GM12872 (cell line): Measurements from ENCODE around the gene EHD1.

Experiments used
- TF ChIP-seq, protein P1 (sequence below): IDR thresholded peaks from 3 replicates; pipeline ENCODE4 v1.5.1; 2011; ENCODE audit warnings: low read depth, mild to moderate bottlenecking, low read length, moderate library complexity; ENCODE audit not compliant: insufficient read depth

The EHD1 gene

DNA sequence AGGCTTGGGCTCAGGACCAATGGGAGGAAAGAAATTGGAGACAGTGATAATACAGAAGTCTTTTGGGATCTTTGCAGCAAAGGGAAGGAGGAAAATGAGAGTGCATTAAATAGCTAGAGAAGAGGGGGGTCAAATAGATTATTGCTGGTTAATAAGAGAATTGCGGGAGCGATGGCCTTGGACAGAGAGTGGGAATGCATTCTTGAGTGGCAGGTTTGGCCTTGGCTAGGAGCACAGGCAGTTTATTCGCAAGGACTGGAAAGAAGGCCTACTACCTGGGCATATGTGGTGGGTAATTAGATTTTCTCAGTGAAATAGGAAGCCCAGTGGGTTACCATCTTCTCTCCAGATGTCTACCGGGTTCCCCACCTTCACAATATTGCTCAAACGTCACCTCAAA, 64.6 kb downstream of the EHD1 start:
- TF ChIP-seq, protein P1, sequence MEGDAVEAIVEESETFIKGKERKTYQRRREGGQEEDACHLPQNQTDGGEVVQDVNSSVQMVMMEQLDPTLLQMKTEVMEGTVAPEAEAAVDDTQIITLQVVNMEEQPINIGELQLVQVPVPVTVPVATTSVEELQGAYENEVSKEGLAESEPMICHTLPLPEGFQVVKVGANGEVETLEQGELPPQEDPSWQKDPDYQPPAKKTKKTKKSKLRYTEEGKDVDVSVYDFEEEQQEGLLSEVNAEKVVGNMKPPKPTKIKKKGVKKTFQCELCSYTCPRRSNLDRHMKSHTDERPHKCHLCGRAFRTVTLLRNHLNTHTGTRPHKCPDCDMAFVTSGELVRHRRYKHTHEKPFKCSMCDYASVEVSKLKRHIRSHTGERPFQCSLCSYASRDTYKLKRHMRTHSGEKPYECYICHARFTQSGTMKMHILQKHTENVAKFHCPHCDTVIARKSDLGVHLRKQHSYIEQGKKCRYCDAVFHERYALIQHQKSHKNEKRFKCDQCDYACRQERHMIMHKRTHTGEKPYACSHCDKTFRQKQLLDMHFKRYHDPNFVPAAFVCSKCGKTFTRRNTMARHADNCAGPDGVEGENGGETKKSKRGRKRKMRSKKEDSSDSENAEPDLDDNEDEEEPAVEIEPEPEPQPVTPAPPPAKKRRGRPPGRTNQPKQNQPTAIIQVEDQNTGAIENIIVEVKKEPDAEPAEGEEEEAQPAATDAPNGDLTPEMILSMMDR, result no peak

DNA sequence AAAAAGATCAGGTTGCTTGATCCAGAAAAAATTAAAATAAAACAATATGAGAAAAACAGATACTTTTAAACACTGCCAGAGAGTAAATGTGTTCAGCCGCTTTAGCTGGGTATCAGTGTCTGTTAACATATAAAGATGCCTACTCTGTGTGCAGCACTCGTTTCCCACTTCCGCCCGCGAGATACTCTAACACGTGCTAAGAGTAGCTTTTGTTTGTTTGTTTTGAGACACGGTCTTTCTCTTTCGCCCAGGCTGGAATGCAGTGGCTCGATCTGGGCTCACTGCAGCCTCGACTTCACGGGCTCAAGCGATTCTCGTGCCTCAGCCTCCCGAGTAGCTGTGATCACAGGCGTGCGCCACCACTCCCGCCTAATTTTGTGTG, 67.5 kb downstream of the EHD1 start:
- TF ChIP-seq, protein P1, result no peak

DNA sequence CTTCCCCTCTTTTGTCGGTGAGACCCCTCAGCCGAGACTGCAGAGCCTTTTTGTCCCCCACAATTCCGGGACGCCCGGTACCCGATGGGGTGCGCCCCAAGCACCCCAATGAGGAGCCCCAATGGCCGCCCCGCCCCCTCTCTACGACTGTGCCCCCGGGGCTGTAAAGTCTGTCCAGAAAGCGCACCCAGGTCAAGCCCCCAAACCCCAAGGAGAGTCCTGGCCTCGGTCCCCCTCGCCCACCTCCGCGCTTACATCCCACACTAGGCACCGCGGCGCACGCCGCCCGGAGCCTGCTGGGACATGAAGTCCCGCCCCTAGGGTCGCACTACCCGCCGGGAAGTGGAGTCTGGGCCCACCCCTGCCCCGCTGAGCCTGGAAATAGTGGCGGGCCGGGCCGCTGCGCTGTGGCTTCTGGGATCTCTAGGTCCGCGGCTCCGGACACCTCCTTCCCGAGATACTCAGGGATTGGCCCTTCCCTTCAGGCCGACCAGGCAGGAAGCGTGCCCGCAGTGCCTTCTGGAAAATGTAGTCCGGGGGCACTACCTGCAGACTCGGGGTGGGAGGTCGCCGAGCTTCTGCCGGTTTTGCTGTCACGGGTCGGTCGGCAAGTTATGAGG, 68.0 kb downstream of the EHD1 start, which contains the start of gene MEN1:
Gene MEN1 (minus strand): TSS at position 281 of the 620 bp plus-strand sequence. CDS start 442 bp downstream, outside the sequence.
- TF ChIP-seq, protein P1, result no peak

DNA sequence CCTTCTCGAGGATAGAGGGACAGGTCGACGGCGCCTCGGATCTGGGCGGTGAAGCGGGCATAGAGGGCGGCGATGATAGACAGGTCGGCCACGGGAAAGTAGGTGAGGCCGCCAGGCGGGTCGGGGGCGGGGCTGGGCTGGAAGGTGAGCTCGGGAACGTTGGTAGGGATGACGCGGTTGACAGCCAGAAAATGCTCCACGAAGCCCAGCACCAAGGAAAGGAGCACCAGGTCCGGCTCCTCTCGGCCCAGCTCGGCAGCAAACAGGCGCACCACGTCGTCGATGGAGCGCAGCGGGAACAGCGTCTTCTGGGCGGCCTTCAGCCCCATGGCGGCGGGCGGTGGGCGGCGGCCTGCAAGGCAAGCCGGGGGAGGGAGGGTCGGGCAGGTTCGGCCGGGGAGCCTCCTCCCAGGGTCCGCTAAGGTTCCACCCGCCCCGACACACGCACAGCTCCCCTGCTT, 68.6 kb downstream of the EHD1 start:
- TF ChIP-seq, protein P1, result no peak

DNA sequence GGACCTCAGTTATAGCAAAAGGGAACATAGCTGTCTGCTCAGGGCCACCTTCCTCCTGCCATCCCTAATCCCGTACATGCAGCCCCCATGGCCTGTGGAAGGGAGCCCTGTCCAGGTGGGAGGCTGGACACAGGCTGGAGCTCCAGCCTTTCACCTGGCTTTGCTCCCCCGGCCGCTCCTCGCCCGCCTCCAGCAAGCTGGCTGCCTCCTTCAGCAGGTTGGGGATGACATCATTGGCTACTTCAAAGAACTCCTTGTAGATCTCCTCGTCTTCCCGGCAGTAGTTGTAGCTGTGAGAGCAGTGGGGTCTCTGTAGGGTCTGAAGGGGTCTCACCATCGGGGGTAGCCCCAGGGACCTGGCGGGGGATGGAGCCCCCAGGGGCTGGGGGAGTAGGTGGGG, 72.9 kb downstream of the EHD1 start:
- TF ChIP-seq, protein P1, result no peak

DNA sequence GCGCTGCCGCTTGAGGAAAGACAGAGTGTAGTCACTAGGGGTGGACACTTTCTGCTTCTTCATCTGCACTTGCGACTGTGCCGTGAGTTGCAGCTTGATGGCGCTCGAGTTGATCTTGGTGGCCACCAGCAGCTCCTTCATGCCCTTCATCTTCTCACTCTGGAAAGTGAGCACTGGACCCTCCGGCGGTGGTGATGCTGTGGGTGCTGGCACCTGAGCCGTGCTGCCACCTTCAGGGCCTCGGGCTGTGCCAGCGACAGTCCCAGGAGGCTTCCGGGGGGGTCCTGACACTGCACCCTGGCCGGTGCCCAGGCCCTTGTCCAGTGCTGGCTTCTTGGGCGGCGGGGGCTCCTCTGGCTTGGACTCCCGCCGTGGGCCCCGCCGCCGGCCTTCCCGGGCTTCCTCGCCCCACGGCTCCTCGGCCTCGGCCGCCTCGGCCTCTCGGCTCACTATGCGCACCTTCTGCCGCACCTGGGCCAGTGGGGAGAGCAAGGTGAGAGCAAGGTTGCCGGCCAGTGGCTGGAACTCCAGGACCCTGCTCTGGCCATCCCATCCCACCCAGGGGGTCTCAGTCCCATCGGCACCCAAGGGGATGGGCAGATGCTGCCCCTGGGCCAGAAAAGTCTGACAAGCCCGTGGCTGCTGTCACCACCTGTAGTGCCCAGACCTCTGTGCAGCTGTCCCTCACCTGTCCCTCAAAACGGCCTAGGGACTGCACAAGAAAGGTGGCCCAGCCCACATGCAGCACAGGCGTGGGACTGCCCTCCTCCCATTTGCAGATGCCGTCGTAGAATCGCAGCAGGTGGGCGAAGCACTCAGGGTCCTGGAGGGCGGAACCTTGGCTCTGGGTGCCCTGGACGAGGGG, 73.8 kb downstream of the EHD1 start:
- TF ChIP-seq, protein P1, result no peak

DNA sequence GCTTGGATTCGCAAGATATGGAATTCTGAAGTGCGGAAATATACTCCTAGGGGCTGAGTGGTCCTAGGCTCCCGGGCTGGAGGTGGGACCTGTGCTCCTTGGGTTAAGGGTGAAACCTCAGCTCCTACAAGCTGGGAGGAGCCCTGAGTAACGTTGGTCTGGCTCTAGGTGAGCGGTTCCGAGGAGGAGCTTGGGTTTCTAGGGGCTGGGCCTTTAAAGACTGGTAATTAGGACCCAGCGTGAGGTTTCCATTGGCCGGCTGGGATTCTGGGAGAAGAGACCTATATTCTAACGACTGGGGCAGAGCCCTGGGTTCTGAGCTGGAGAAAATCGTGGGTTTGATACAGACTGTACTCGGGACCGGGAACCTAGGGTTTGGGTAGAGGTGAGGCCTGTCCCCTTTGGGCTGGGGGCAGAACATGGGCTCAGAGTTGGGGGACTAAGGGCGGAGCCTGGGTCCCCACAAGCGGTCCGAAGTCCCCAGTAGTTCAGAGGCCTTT, 74.5 kb downstream of the EHD1 start:
- TF ChIP-seq, protein P1, result no peak
